Neutrophil (primary cell): ENCODE results near the gene GPR78.

Source experiments
- H3K27ac ChIP-seq: fragments of 200-600 bp; sonication (generic); 2 replicates; pipeline ENCODE4 v1.5.1; 2016; ENCODE audit warnings: mild to moderate bottlenecking, moderate library complexity
- H3K27me3 ChIP-seq: fragments of 200-600 bp; sonication (generic); 2 replicates; pipeline ENCODE4 v1.6.0; 2016; ENCODE audit warnings: mild to moderate bottlenecking
- H3K36me3 ChIP-seq: fragments of 200-600 bp; sonication (generic); 2 replicates; pipeline ENCODE4 v1.5.1; 2017
- H3K4me1 ChIP-seq, 2 experiments: fragments of 200-600 bp in 1 of 2; sonication (generic) in 1 of 2; 1 replicate in 1 of 2; 2 replicates in 1 of 2; pipeline versions ENCODE4 v1.5.1 to v1.6.1; 2013 to 2016; ENCODE audit warnings: low read depth in 1 of 2, low read length in 1 of 2, mild to moderate bottlenecking in 1 of 2, moderate library complexity in 1 of 2; ENCODE audit not compliant: control insufficient read depth in 1 of 2, insufficient read depth in 1 of 2
- H3K4me3 ChIP-seq, 2 experiments: fragments of 200-600 bp in 1 of 2; sonication (generic) in 1 of 2; 1 replicate in 1 of 2; 2 replicates in 1 of 2; pipeline ENCODE4 v1.5.1; 2013 to 2016; ENCODE audit warnings: low read depth in 1 of 2, low read length in 1 of 2, mild to moderate bottlenecking in 1 of 2, moderate library complexity in 1 of 2
- H3K9me3 ChIP-seq: fragments of 200-600 bp; sonication (generic); 2 replicates; pipeline ENCODE4 v1.5.1; 2016
- CTCF ChIP-seq: fragments of 200-600 bp; sonication (generic); IDR thresholded peaks from 2 replicates; pipeline ENCODE4 v1.5.1; 2016; ENCODE audit warnings: antibody characterized with exemption

GPR78 gene

GRCh38 chr4:8599657-8600056 is 19.5 kb downstream of the GPR78 start:
- peaks cover 13% of the 10 kb centered on the region for H3K27me3 ChIP-seq
- H3K4me3 ChIP-seq: no peak overlapping the region
- H3K27ac ChIP-seq: no peak overlapping the region
- no peaks in the 10 kb centered on the region for H3K9me3 ChIP-seq
- TF ChIP-seq CTCF: no peak
- H3K36me3 ChIP-seq: no peaks in the 10 kb centered on the region
- H3K4me1 ChIP-seq: no peaks in the 10 kb centered on the region

GRCh38 chr4:8600266-8600665 is 20.1 kb downstream of the GPR78 start:
- H3K27ac ChIP-seq: no peak overlapping the region
- H3K9me3 ChIP-seq: no peaks in the 10 kb centered on the region
- H3K4me3 ChIP-seq: no peak overlapping the region
- TF ChIP-seq CTCF: no peak
- no peaks in the 10 kb centered on the region for H3K4me1 ChIP-seq
- H3K27me3 ChIP-seq: peaks cover 13% of the 10 kb centered on the region
- no peaks in the 10 kb centered on the region for H3K36me3 ChIP-seq

GRCh38 chr4:8600686-8601085 is 20.5 kb downstream of the GPR78 start:
- H3K27me3 ChIP-seq: peaks cover 13% of the 10 kb centered on the region
- no peaks in the 10 kb centered on the region for H3K9me3 ChIP-seq
- H3K36me3 ChIP-seq: no peaks in the 10 kb centered on the region
- no peak overlapping the region for H3K27ac ChIP-seq
- H3K4me1 ChIP-seq: no peaks in the 10 kb centered on the region
- no peak overlapping the region for H3K4me3 ChIP-seq
- TF ChIP-seq CTCF: no peak

- no peak overlapping the region for H3K27ac ChIP-seq
- TF ChIP-seq CTCF: no peak
- H3K4me3 ChIP-seq: no peak overlapping the region
- H3K9me3 ChIP-seq: no peaks in the 10 kb centered on the region
- no peaks in the 10 kb centered on the region for H3K4me1 ChIP-seq
- H3K27me3 ChIP-seq: peaks cover 13% of the 10 kb centered on the region
- no peaks in the 10 kb centered on the region for H3K36me3 ChIP-seq
Observed at GRCh38 chr4:8601086-8601485, 20.9 kb downstream of the GPR78 start.

GRCh38 chr4:8601556-8601955 is 21.4 kb downstream of the GPR78 start:
- Histone ChIP-seq H3K27me3 (peaks cover 13% of the 10 kb centered on the region), H3K4me3 (no peak overlapping the region), H3K36me3 (no peaks in the 10 kb centered on the region), H3K9me3 (no peaks in the 10 kb centered on the region), H3K27ac (no peak overlapping the region), H3K4me1 (no peaks in the 10 kb centered on the region)
- no peak for TF ChIP-seq CTCF
